ENCODE data around the gene DGAT2L6. TPM values are rescaled to one million over a fixed set of nuclear protein-coding genes. Genes with fewer than 3 reads are reported as not detected.
"Not testable (repeated sequence)": the region's sequence is repeated elsewhere in the genome, so short reads cannot be mapped to it uniquely, and the experiment has no call there.

Gene DGAT2L6
- total RNA-seq, 2 experiments from 2014 or later, result not detected

GRCh38 chrX:70168238-70169188 is 8.8 kb upstream of the DGAT2L6 start:
- CTCF ChIA-PET, result no interaction called here
- H3K36me3 Mint-ChIP-seq (ENCODE audit: low read depth), result peaks cover 19% of the 10 kb centered on the region
- no peak overlapping the region for H3K4me3 Mint-ChIP-seq
- H3K4me1 Mint-ChIP-seq, result peaks cover 9% of the 10 kb centered on the region
- no peaks in the 10 kb centered on the region for H3K9me3 Mint-ChIP-seq
- no peaks in the 10 kb centered on the region for H3K27me3 Mint-ChIP-seq
- POLR2A ChIA-PET, result no interaction called here
- no peak overlapping the region for H3K27ac Mint-ChIP-seq
- DNase-seq, result no peak

DNA sequence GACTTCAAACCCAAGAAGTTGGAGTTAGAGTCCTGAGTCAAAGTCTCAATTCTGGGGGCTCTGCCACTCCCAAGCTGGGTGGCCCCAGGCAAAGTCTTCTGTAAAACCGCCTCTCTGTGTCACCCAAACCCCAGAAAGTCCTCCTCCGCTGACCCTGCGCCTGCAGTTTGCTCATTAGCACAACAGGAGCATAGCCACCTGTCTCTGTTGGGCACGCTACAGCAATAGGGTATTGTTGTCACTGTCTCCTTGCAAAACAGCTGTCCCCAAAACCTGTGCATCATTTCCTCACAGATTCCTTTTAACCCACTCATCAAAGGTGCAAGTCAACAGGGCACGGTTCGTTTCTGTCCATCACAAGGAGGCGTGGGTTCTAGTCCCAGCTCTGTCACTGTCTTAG is 8.0 kb upstream of the DGAT2L6 start:
- CTCF ChIA-PET, result no interaction called here
- H3K4me1 Mint-ChIP-seq, result peaks cover 12% of the 10 kb centered on the region

DNA sequence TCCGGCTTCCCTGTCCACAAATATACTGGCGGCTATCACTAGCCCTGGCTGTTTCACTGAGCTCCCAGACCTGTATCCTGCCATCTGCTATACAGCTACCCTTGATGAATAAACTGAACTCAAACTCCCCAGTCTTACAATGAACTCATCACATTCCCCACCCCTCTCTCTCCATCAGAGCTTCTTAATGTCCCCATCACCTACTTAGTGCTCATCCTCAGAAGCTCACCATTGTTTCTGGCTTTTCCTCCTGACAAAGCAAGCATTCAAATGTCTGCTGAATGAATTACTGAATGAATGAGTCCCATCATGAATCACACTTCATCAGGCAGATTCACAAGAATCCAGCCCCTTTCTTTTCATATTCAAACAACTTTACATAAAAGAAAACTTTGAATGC is 5.7 kb upstream of the DGAT2L6 start:
- ChIA-PET CTCF (no interaction called here), POLR2A (no interaction called here)
- H3K27ac Mint-ChIP-seq, result no peak overlapping the region
- H3K27me3 Mint-ChIP-seq, result no peaks in the 10 kb centered on the region
- H3K4me1 Mint-ChIP-seq, result peaks cover 17% of the 10 kb centered on the region
- H3K36me3 Mint-ChIP-seq (ENCODE audit: low read depth), result peaks cover 8% of the 10 kb centered on the region
- H3K9me3 Mint-ChIP-seq, result no peaks in the 10 kb centered on the region
- H3K4me3 Mint-ChIP-seq, result no peak overlapping the region
- no peak for DNase-seq

More for the DNA sequence above, 8.0 kb upstream of the DGAT2L6 start:
- Mint-ChIP-seq H3K27me3 (no peaks in the 10 kb centered on the region), H3K27ac (no peak overlapping the region), H3K4me3 (no peak overlapping the region), H3K9me3 (no peaks in the 10 kb centered on the region), H3K36me3 (ENCODE audit: low read depth) (peaks cover 19% of the 10 kb centered on the region)
- POLR2A ChIA-PET, result no interaction called here
- no peak for DNase-seq

- POLR2A ChIA-PET, result no interaction called here
Observed at GRCh38 chrX:70172221-70172620, 5.1 kb upstream of the DGAT2L6 start.

GRCh38 chrX:70172964-70173363 is 4.3 kb upstream of the DGAT2L6 start:
- DNase-seq, result no peak
- POLR2A ChIA-PET, result no interaction called here
- CTCF ChIA-PET, result no interaction called here
- no peak overlapping the region for H3K4me3 Mint-ChIP-seq
- H3K9me3 Mint-ChIP-seq, result no peaks in the 10 kb centered on the region
- no peaks in the 10 kb centered on the region for H3K27me3 Mint-ChIP-seq
- H3K36me3 Mint-ChIP-seq (ENCODE audit: low read depth), result no peaks in the 10 kb centered on the region
- peaks cover 20% of the 10 kb centered on the region for H3K4me1 Mint-ChIP-seq
- no peak overlapping the region for H3K27ac Mint-ChIP-seq

More at GRCh38 chrX:70172221-70172620, 5.1 kb upstream of the DGAT2L6 start:
- H3K36me3 Mint-ChIP-seq (ENCODE audit: low read depth), result peaks cover 4% of the 10 kb centered on the region
- CTCF ChIA-PET, result no interaction called here
- peaks cover 19% of the 10 kb centered on the region for H3K4me1 Mint-ChIP-seq
- no peaks in the 10 kb centered on the region for H3K27me3 Mint-ChIP-seq
- H3K27ac Mint-ChIP-seq, result no peak overlapping the region
- H3K4me3 Mint-ChIP-seq, result no peak overlapping the region
- no peaks in the 10 kb centered on the region for H3K9me3 Mint-ChIP-seq
- no peak for DNase-seq

- H3K4me1 Mint-ChIP-seq, result peaks cover 23% of the 10 kb centered on the region
- POLR2A ChIA-PET, result no interaction called here
- H3K4me3 Mint-ChIP-seq, result no peak overlapping the region
- H3K27ac Mint-ChIP-seq, result no peak overlapping the region
- H3K36me3 Mint-ChIP-seq (ENCODE audit: low read depth), result no peaks in the 10 kb centered on the region
- CTCF ChIA-PET, result interaction anchor here (1.5 kb wide), 1 partner anchor 41 kb away, joined by 4 read pairs; no protein-coding TSS in a partner anchor
- no peak for DNase-seq
- no peaks in the 10 kb centered on the region for H3K27me3 Mint-ChIP-seq
- no peaks in the 10 kb centered on the region for H3K9me3 Mint-ChIP-seq
Observed at GRCh38 chrX:70174754-70175153, 2.5 kb upstream of the DGAT2L6 start.

DNA sequence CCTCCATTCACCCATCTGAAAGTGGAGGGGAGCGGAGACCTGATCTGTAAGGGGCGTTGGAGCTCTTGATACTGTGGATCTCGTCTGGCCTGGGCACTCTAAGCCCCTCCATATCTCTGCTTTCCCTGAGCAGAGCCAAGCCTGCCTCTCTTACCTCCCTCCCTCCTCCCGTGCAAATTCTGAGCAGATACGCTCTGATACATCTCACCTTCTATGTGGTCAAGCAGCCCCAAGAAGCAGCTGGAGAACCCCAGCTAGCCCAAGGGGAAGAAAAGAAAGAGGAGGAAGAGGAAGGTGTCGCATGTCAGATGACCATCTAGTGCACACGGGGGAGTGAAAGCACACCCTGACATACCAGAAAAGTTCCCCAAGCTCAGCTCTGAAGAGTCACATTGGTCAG is 1.9 kb upstream of the DGAT2L6 start:
- CTCF ChIA-PET, result no interaction called here
- H3K27me3 Mint-ChIP-seq, result no peaks in the 10 kb centered on the region
- H3K4me1 Mint-ChIP-seq, result peaks cover 23% of the 10 kb centered on the region
- no peaks in the 10 kb centered on the region for H3K36me3 Mint-ChIP-seq (ENCODE audit: low read depth)
- DNase-seq, result no peak
- POLR2A ChIA-PET, result no interaction called here
- no peaks in the 10 kb centered on the region for H3K9me3 Mint-ChIP-seq
- H3K27ac Mint-ChIP-seq, result no peak overlapping the region
- H3K4me3 Mint-ChIP-seq, result no peak overlapping the region

GRCh38 chrX:70183091-70183490 is 5.8 kb downstream of the DGAT2L6 start:
- CTCF ChIA-PET, result no interaction called here
- Mint-ChIP-seq H3K4me1 (peaks cover 2% of the 10 kb centered on the region), H3K27me3 (peaks cover 3% of the 10 kb centered on the region), H3K36me3 (ENCODE audit: low read depth) (no peaks in the 10 kb centered on the region), H3K9me3 (no peaks in the 10 kb centered on the region), H3K4me3 (no peak overlapping the region), H3K27ac (no peak overlapping the region)
- DNase-seq, result no peak
- POLR2A ChIA-PET, result no interaction called here

- ChIA-PET POLR2A (no interaction called here), CTCF (no interaction called here)
- no peak for DNase-seq
- no peaks in the 10 kb centered on the region for H3K9me3 Mint-ChIP-seq
- no peak overlapping the region for H3K4me3 Mint-ChIP-seq
- no peak overlapping the region for H3K27ac Mint-ChIP-seq
- peaks cover 13% of the 10 kb centered on the region for H3K27me3 Mint-ChIP-seq
- no peaks in the 10 kb centered on the region for H3K4me1 Mint-ChIP-seq
- no peaks in the 10 kb centered on the region for H3K36me3 Mint-ChIP-seq (ENCODE audit: low read depth)
Observed at GRCh38 chrX:70190225-70190624, 12.9 kb downstream of the DGAT2L6 start.

GRCh38 chrX:70196961-70197720 is 19.9 kb downstream of the DGAT2L6 start:
- Mint-ChIP-seq H3K27me3 (peaks cover 4% of the 10 kb centered on the region), H3K36me3 (ENCODE audit: low read depth) (no peaks in the 10 kb centered on the region), H3K4me1 (peaks cover 4% of the 10 kb centered on the region), H3K27ac (no peak overlapping the region), H3K9me3 (no peaks in the 10 kb centered on the region), H3K4me3 (no peak overlapping the region)
- ChIA-PET POLR2A (no interaction called here), CTCF (interaction anchor here (1.5 kb wide), 1 partner anchor 93 kb away, joined by 3 read pairs; the partner anchor contains the start of genes KIF4A and PDZD11)
- DNase-seq, result peak; percentile 60

DNA sequence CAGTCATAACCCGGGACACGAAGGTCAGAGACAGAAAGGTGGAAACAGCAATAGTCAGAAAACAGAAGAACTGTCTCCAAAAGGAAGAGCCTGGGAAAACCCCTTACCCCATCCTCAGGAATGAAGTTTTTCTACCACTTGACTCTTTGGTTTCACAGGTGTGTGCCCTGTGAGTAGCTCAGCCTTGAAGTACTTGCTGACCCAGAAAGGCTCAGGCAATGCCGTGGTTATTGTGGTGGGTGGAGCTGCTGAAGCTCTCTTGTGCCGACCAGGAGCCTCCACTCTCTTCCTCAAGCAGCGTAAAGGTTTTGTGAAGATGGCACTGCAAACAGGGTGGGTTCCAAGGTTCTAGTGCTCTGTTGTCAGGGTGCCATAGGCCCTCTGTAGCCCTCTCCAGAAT is 24.4 kb downstream of the DGAT2L6 start:
- ChIA-PET CTCF (no interaction called here), POLR2A (no interaction called here)
- Mint-ChIP-seq H3K36me3 (ENCODE audit: low read depth) (no peaks in the 10 kb centered on the region), H3K4me3 (no peak overlapping the region), H3K4me1 (peaks cover 4% of the 10 kb centered on the region), H3K9me3 (no peaks in the 10 kb centered on the region), H3K27me3 (peaks cover 5% of the 10 kb centered on the region), H3K27ac (no peak overlapping the region)
- no peak for DNase-seq

- POLR2A ChIA-PET, result no interaction called here
- no peak for DNase-seq
- CTCF ChIA-PET, result no interaction called here
Observed at GRCh38 chrX:70208479-70208878, 31.2 kb downstream of the DGAT2L6 start.

GRCh38 chrX:70209570-70209969 is 32.3 kb downstream of the DGAT2L6 start:
- POLR2A ChIA-PET; H3K36me3 Mint-ChIP-seq (ENCODE audit: low read depth); CTCF ChIA-PET; H3K27ac Mint-ChIP-seq; H3K9me3 Mint-ChIP-seq; H3K27me3 Mint-ChIP-seq; H3K4me3 Mint-ChIP-seq; DNase-seq; H3K4me1 Mint-ChIP-seq: not testable (repeated sequence)

More at GRCh38 chrX:70208479-70208878, 31.2 kb downstream of the DGAT2L6 start:
- H3K27me3 Mint-ChIP-seq, result peaks cover 6% of the 10 kb centered on the region
- no peak overlapping the region for H3K27ac Mint-ChIP-seq
- no peaks in the 10 kb centered on the region for H3K36me3 Mint-ChIP-seq (ENCODE audit: low read depth)
- H3K4me1 Mint-ChIP-seq, result no peaks in the 10 kb centered on the region
- H3K4me3 Mint-ChIP-seq, result no peak overlapping the region
- no peaks in the 10 kb centered on the region for H3K9me3 Mint-ChIP-seq

Data from activated CD4-positive, alpha-beta memory T cell treated with anti-CD3 and anti-CD28 coated beads, Interleukin-2, amount 10 ng/mL, durations not matched to agents 7 days and 5 days (primary cell).